ENCODE measurements around the gene ACSM6.
"Not testable (repeated sequence)": the region's sequence is repeated elsewhere in the genome, so short reads cannot be mapped to it uniquely, and the experiment has no call there.

The ACSM6 gene

DNA sequence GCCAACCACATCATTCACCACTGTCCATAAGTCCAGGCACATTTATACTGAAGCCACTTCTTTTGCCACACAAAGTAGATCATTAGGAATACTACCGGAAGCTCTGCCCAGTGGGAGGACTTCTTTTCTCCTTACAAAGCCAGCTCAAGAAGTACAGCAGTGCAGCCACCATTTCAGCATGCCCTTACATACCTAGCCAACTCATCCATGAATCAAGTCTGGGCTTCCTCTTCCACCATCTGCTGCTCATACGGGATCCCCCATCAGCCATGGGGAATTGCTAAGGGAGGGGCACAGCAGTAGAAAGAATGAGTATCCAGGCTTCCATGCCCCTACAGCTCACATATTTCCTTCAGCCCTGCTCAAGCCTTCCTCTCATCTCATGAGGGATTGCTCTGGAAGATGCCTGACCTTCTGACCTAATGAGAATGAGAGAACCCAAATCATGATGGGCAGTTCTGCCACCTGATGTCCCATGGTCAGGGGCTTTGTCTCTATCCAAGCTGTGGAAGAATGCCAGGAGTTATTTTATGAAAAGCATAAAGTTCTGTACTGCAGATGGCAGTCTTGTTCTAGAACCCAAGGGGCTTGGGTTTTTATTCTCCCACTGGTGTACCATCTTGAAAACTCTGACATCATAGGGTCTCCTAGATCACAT, 39.5 kb downstream of the ACSM6 start:
- H3K4me3 ChIP-seq (ENCODE audit: low read depth in 1 of 2, low read length in 1 of 2) = no peak overlapping the region
- H3K36me3 ChIP-seq = no peaks in the 10 kb centered on the region
- H3K4me1 ChIP-seq (ENCODE audit: control insufficient read depth in 1 of 2, insufficient read depth in 1 of 2, low read depth in 1 of 2, low read length in 1 of 2) = peaks cover 5% of the 10 kb centered on the region in 2 experiments
- peaks cover 16% of the 10 kb centered on the region for H3K27me3 ChIP-seq
- H3K27ac ChIP-seq = no peak overlapping the region
- H3K9me3 ChIP-seq = no peaks in the 10 kb centered on the region
- TF ChIP-seq, protein P1, sequence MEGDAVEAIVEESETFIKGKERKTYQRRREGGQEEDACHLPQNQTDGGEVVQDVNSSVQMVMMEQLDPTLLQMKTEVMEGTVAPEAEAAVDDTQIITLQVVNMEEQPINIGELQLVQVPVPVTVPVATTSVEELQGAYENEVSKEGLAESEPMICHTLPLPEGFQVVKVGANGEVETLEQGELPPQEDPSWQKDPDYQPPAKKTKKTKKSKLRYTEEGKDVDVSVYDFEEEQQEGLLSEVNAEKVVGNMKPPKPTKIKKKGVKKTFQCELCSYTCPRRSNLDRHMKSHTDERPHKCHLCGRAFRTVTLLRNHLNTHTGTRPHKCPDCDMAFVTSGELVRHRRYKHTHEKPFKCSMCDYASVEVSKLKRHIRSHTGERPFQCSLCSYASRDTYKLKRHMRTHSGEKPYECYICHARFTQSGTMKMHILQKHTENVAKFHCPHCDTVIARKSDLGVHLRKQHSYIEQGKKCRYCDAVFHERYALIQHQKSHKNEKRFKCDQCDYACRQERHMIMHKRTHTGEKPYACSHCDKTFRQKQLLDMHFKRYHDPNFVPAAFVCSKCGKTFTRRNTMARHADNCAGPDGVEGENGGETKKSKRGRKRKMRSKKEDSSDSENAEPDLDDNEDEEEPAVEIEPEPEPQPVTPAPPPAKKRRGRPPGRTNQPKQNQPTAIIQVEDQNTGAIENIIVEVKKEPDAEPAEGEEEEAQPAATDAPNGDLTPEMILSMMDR (IDR thresholded peaks at IDR 0.05) = no peak

DNA sequence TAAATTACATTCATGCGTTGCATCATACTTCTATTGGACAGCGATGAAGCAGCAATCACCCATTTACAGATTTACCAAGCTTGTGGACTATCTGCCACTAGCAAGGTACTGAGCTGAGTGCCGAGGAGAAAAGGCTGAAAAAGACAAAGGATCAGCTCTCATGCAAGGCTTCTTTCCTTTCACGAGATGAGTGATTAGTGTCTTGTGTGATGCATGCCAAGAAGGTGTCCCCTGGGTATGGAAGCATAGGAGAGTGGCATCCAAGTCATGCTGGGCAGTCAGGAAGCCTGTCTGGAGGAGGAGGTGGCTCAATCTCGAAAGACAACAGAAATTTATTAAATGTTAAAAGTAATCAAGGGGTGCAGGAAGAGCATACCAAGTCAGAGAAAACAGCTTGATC, 40.9 kb downstream of the ACSM6 start:
- TF ChIP-seq, protein P1 (IDR thresholded peaks at IDR 0.05) = no peak
- H3K4me1 ChIP-seq (ENCODE audit: control insufficient read depth in 1 of 2, insufficient read depth in 1 of 2, low read depth in 1 of 2, low read length in 1 of 2) = peaks cover 5% of the 10 kb centered on the region in 2 experiments
- peaks cover 8% of the 10 kb centered on the region for H3K27me3 ChIP-seq
- no peak overlapping the region for H3K27ac ChIP-seq
- H3K4me3 ChIP-seq (ENCODE audit: low read depth in 1 of 2, low read length in 1 of 2) = no peak overlapping the region
- H3K36me3 ChIP-seq = no peaks in the 10 kb centered on the region
- H3K9me3 ChIP-seq = no peaks in the 10 kb centered on the region

DNA sequence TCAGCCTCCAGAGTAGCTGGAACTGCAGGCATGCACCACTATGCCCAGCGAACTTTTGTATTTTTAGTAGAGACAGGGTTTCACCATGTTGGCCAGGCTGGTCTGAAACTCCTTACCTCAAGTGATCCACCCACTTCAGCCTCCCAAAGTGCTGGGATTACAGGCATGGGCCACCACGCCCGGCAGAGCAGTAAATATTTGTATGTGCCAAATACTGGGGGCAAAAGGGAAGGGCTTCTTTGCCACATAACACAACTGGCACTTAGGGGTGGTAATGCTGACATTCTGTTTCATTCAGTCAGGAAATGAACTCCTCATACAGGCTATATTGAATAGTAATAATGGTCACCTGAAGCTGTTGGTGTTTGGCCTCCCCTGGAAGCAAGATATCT, 41.6 kb downstream of the ACSM6 start:
- TF ChIP-seq, protein P1 (IDR thresholded peaks at IDR 0.05) = no peak
- no peaks in the 10 kb centered on the region for H3K36me3 ChIP-seq
- no peaks in the 10 kb centered on the region for H3K9me3 ChIP-seq
- H3K4me3 ChIP-seq (ENCODE audit: low read depth in 1 of 2, low read length in 1 of 2) = no peak overlapping the region
- peaks cover under 1 to 3% of the 10 kb centered on the region in 2 experiments for H3K4me1 ChIP-seq (ENCODE audit: control insufficient read depth in 1 of 2, insufficient read depth in 1 of 2, low read depth in 1 of 2, low read length in 1 of 2)
- peaks cover 4% of the 10 kb centered on the region for H3K27me3 ChIP-seq
- H3K27ac ChIP-seq = no peak overlapping the region

DNA sequence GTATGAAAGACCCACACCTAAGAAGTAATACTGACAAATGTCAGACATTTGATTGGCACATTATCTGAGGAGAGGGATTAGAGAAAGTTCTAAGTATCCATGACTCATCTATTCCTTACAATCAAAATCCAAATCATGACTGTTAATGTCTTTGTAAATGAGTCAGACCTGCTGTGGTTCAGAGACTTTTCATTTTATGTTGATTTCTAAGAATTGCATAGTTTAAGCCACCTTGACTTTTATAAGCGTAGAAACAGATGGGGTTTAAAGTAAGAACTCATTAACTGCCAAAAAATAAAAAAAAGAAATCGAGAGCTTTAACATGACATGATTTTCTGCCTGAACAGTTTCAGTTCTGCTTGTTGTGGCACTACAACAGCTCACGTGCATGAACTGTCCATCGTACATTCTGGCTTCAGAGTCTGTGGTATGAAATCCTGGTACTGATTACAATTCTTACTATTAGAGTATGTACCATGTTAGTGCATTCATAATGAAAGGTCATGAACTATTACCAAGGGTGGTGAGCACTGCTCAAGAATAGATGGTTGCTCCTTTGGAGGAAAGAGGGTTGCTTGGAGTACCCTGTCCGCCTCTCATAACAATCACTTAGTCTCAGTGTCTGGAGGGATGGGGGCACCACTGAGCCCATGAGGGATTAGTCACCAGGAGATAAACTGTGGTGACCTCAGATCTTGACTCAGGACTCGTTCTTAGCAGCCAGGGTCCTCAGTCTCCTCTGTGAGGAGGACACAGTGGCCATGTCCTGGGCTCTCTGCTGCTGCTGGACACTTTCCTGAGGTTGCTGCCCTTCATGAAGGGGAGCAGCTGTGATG, 42.2 kb downstream of the ACSM6 start:
- Histone ChIP-seq H3K9me3 (no peaks in the 10 kb centered on the region), H3K27ac (no peak overlapping the region), H3K4me3 (ENCODE audit: low read depth in 1 of 2, low read length in 1 of 2) (no peak overlapping the region), H3K36me3 (no peaks in the 10 kb centered on the region), H3K4me1 (ENCODE audit: control insufficient read depth in 1 of 2, insufficient read depth in 1 of 2, low read depth in 1 of 2, low read length in 1 of 2) (no peaks in the 10 kb centered on the region), H3K27me3 (peaks cover 4% of the 10 kb centered on the region)
- TF ChIP-seq, protein P1 (IDR thresholded peaks at IDR 0.05) = no peak

DNA sequence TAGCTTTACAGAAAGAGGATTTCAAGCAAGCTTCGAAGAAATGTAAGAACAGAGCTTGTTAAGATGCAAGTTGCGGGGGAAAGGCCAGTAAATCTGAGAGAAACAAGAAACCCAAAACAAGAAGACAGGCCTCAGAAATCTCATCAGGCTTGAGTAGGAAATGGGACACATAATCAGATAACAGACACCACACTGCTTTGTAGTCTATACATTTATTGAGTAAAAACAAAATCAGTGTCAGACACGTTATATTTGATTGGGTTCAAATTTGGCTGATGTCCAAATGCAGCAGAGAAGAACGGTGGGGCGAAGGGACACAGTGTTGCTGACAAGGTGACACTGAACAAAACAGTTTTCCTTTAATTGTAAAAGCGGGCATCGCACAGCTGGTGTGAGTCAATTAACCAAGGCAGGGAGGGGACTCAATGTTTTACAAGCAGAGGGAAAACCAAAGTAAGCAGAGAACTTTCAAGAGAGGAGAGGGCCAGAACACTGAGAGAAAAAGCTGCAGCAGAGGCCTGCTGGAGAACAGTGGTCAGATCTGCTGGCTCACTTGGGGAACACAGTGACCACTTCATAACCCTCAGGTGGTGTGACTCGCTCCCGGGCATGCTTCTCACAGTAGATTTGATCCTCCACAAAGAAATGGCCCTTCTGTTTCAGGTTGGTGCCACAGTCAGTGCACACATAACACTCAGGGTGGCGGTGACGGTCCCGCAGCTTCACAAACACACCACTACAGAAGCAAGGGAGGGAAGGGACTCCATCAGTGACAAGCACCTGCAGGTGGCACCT, 43.5 kb downstream of the ACSM6 start:
- Histone ChIP-seq H3K36me3 (no peaks in the 10 kb centered on the region), H3K27me3 (peaks cover 4% of the 10 kb centered on the region), H3K4me3 (ENCODE audit: low read depth in 1 of 2, low read length in 1 of 2) (no peak overlapping the region), H3K9me3 (no peaks in the 10 kb centered on the region), H3K4me1 (ENCODE audit: control insufficient read depth in 1 of 2, insufficient read depth in 1 of 2, low read depth in 1 of 2, low read length in 1 of 2) (no peaks in the 10 kb centered on the region), H3K27ac (no peak overlapping the region)
- TF ChIP-seq, protein P1 (IDR thresholded peaks at IDR 0.05) = no peak

DNA sequence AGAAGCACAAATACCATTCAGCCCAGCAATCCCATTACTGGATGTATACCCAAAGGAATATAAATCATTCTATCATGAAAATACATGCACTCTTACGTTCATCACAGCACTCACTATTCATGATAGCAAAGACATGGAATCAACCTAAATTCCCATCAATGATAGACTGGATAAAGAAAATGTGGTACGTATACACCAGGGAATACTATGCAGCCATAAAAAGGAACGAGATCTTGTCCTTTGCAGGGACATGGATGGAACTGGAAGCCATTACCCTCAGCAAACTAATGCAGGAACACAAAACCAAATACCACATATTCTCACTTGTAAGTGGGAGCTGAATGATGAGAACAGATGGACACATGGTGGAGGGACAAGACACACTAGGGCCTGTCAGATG, 46.1 kb downstream of the ACSM6 start:
- not testable (repeated sequence) for H3K9me3 ChIP-seq; H3K4me1 ChIP-seq (ENCODE audit: control insufficient read depth in 1 of 2, insufficient read depth in 1 of 2, low read depth in 1 of 2, low read length in 1 of 2); H3K36me3 ChIP-seq; H3K4me3 ChIP-seq (ENCODE audit: low read depth in 1 of 2, low read length in 1 of 2); H3K27me3 ChIP-seq; H3K27ac ChIP-seq
